GM10248 (cell line): Measurements from ENCODE around the gene ERBB4.

ENCODE experiments used
- CTCF ChIA-PET: fragments of 300-600 bp; sonication (Branson Sonifier 250); formaldehyde crosslinking; extraction: SDS; loops from one replicate; lab custom pipeline; 2021; ENCODE audit warnings: antibody characterized with exemption; lab: Yijun Ruan, JAX
- POLR2A ChIA-PET: fragments of 350-650 bp; sonication (Branson Sonifier 250); formaldehyde crosslinking; extraction: SDS; loops from one replicate; lab custom pipeline; 2020; ENCODE audit warnings: antibody characterized with exemption; lab: Yijun Ruan, JAX
- DNase-seq: peaks from one replicate; pipeline ENCODE4 v3.0.0; 2012; ENCODE audit errors: extremely low spot score
- CTCF ChIP-seq: IDR thresholded peaks from 2 replicates; pipeline ENCODE4 v1.5.1; 2012; ENCODE audit warnings: mild to moderate bottlenecking, low read depth; ENCODE audit errors: extremely low read depth, missing control alignments, control extremely low read depth

The ERBB4 gene

GRCh38 chr2:211829725-211830124, 708.9 kb downstream of the ERBB4 start:
- TF ChIP-seq CTCF = no peak
- POLR2A ChIA-PET = no interaction called here
- DNase-seq = no peak
- CTCF ChIA-PET = no interaction called here

- ChIA-PET CTCF (no interaction called here), POLR2A (no interaction called here)
- TF ChIP-seq CTCF = no peak
- DNase-seq = no peak
These were observed 714.6 kb downstream of the ERBB4 start for GRCh38 chr2:211823886-211824479.

GRCh38 chr2:211822686-211823335, 715.8 kb downstream of the ERBB4 start:
- TF ChIP-seq CTCF = no peak
- POLR2A ChIA-PET = no interaction called here
- DNase-seq = no peak
- CTCF ChIA-PET = interaction anchor here (1.3 to 1.5 kb wide), 3 partner anchors 9 to 36 kb away, joined by 4 to 5 read pairs (median 4); no protein-coding TSS in a partner anchor

GRCh38 chr2:211816754-211817153, 721.8 kb downstream of the ERBB4 start:
- POLR2A ChIA-PET = no interaction called here
- no peak for TF ChIP-seq CTCF

GRCh38 chr2:211812587-211812986, 726.0 kb downstream of the ERBB4 start:
- DNase-seq = no peak
- POLR2A ChIA-PET = no interaction called here
- CTCF ChIA-PET = interaction anchor here (1.2 to 3.3 kb wide), 2 partner anchors 10 to 14 kb away, joined by 5 to 10 read pairs; no protein-coding TSS in a partner anchor
- TF ChIP-seq CTCF = no peak

More at GRCh38 chr2:211816754-211817153, 721.8 kb downstream of the ERBB4 start:
- DNase-seq = no peak
- CTCF ChIA-PET = no interaction called here

GRCh38 chr2:211802666-211803065, 735.9 kb downstream of the ERBB4 start:
- TF ChIP-seq CTCF = no peak
- POLR2A ChIA-PET = no interaction called here
- CTCF ChIA-PET = interaction anchor here (1.1 to 1.4 kb wide), 2 partner anchors 9 to 13 kb away, joined by 3 to 4 read pairs; no protein-coding TSS in a partner anchor
- no peak for DNase-seq
